ENCODE measurements around the gene STRN4.
"Not testable (repeated sequence)": the region's sequence is repeated elsewhere in the genome, so short reads cannot be mapped to it uniquely, and the experiment has no call there.

STRN4 gene

GRCh38 chr19:46784262-46785053 is 38.2 kb upstream of the STRN4 start:
- Histone ChIP-seq H3K4me1 (ENCODE audit: insufficient read depth, low read length) (peaks cover 29% of the 10 kb centered on the region), H3K27ac (ENCODE audit: low read depth, low read length) (no peak overlapping the region), H3K9me3 (ENCODE audit: low read length) (no peaks in the 10 kb centered on the region), H3K9ac (ENCODE audit: low read length) (no peak overlapping the region), H3K36me3 (ENCODE audit: insufficient read depth, low read length) (peaks cover 12% of the 10 kb centered on the region), H3K4me3 (ENCODE audit: low read depth in 1 of 2, low read length in 2 of 2) (peak overlapping the region in 1 of 2 donors; percentile 32), H3K27me3 (ENCODE audit: control insufficient read depth in 1 of 2, insufficient read depth in 2 of 2, low read length in 2 of 2) (no peaks in the 10 kb centered on the region)

GRCh38 chr19:46783670-46784069 is 37.4 kb upstream of the STRN4 start:
- Histone ChIP-seq H3K27me3 (ENCODE audit: control insufficient read depth in 1 of 2, insufficient read depth in 2 of 2, low read length in 2 of 2) (no peaks in the 10 kb centered on the region), H3K27ac (ENCODE audit: low read depth, low read length) (no peak overlapping the region), H3K36me3 (ENCODE audit: insufficient read depth, low read length) (peaks cover 12% of the 10 kb centered on the region), H3K4me3 (ENCODE audit: low read depth in 1 of 2, low read length in 2 of 2) (no peak overlapping the region), H3K9me3 (ENCODE audit: low read length) (no peaks in the 10 kb centered on the region), H3K9ac (ENCODE audit: low read length) (no peak overlapping the region), H3K4me1 (ENCODE audit: insufficient read depth, low read length) (peaks cover 29% of the 10 kb centered on the region)

GRCh38 chr19:46782355-46783019 is 36.2 kb upstream of the STRN4 start:
- Histone ChIP-seq H3K36me3 (ENCODE audit: insufficient read depth, low read length) (peaks cover 12% of the 10 kb centered on the region), H3K27me3 (ENCODE audit: control insufficient read depth in 1 of 2, insufficient read depth in 2 of 2, low read length in 2 of 2) (no peaks in the 10 kb centered on the region), H3K4me1 (ENCODE audit: insufficient read depth, low read length) (peaks cover 29% of the 10 kb centered on the region)

GRCh38 chr19:46777956-46778645 is 31.9 kb upstream of the STRN4 start:
- H3K27me3 ChIP-seq (ENCODE audit: control insufficient read depth in 1 of 2, insufficient read depth in 2 of 2, low read length in 2 of 2); H3K4me1 ChIP-seq (ENCODE audit: insufficient read depth, low read length); H3K27ac ChIP-seq (ENCODE audit: low read depth, low read length); H3K4me3 ChIP-seq (ENCODE audit: low read depth in 1 of 2, low read length in 2 of 2); H3K9ac ChIP-seq (ENCODE audit: low read length); H3K9me3 ChIP-seq (ENCODE audit: low read length): not testable (repeated sequence)
- peaks cover 33% of the 10 kb centered on the region for H3K36me3 ChIP-seq (ENCODE audit: insufficient read depth, low read length)

More at GRCh38 chr19:46782355-46783019, 36.2 kb upstream of the STRN4 start:
- no peak overlapping the region for H3K4me3 ChIP-seq (ENCODE audit: low read depth in 1 of 2, low read length in 2 of 2)
- H3K9ac ChIP-seq (ENCODE audit: low read length): no peak overlapping the region
- no peaks in the 10 kb centered on the region for H3K9me3 ChIP-seq (ENCODE audit: low read length)
- no peak overlapping the region for H3K27ac ChIP-seq (ENCODE audit: low read depth, low read length)

GRCh38 chr19:46776927-46777911 is 31.0 kb upstream of the STRN4 start:
- H3K9ac ChIP-seq (ENCODE audit: low read length): no peak overlapping the region
- H3K4me3 ChIP-seq (ENCODE audit: low read depth in 1 of 2, low read length in 2 of 2): no peak overlapping the region
- H3K4me1 ChIP-seq (ENCODE audit: insufficient read depth, low read length): no peaks in the 10 kb centered on the region
- peaks cover 26% of the 10 kb centered on the region for H3K36me3 ChIP-seq (ENCODE audit: insufficient read depth, low read length)
- H3K9me3 ChIP-seq (ENCODE audit: low read length): no peaks in the 10 kb centered on the region
- H3K27ac ChIP-seq (ENCODE audit: low read depth, low read length): no peak overlapping the region
- H3K27me3 ChIP-seq (ENCODE audit: control insufficient read depth in 1 of 2, insufficient read depth in 2 of 2, low read length in 2 of 2): no peaks in the 10 kb centered on the region

GRCh38 chr19:46775642-46776258 is 29.5 kb upstream of the STRN4 start:
- Histone ChIP-seq H3K27ac (ENCODE audit: low read depth, low read length) (no peak overlapping the region), H3K9ac (ENCODE audit: low read length) (no peak overlapping the region), H3K4me1 (ENCODE audit: insufficient read depth, low read length) (no peaks in the 10 kb centered on the region), H3K4me3 (ENCODE audit: low read depth in 1 of 2, low read length in 2 of 2) (no peak overlapping the region), H3K27me3 (ENCODE audit: control insufficient read depth in 1 of 2, insufficient read depth in 2 of 2, low read length in 2 of 2) (no peaks in the 10 kb centered on the region), H3K9me3 (ENCODE audit: low read length) (no peaks in the 10 kb centered on the region), H3K36me3 (ENCODE audit: insufficient read depth, low read length) (peaks cover 21% of the 10 kb centered on the region)

- Histone ChIP-seq H3K4me3 (ENCODE audit: low read depth in 1 of 2, low read length in 2 of 2) (no peak overlapping the region), H3K27ac (ENCODE audit: low read depth, low read length) (no peak overlapping the region), H3K27me3 (ENCODE audit: control insufficient read depth in 1 of 2, insufficient read depth in 2 of 2, low read length in 2 of 2) (no peaks in the 10 kb centered on the region), H3K9ac (ENCODE audit: low read length) (no peak overlapping the region), H3K9me3 (ENCODE audit: low read length) (no peaks in the 10 kb centered on the region), H3K4me1 (ENCODE audit: insufficient read depth, low read length) (peaks cover 3% of the 10 kb centered on the region), H3K36me3 (ENCODE audit: insufficient read depth, low read length) (peaks cover 21% of the 10 kb centered on the region)
Measured at GRCh38 chr19:46773018-46773399, 26.8 kb upstream of the STRN4 start.

- Histone ChIP-seq H3K27me3 (ENCODE audit: control insufficient read depth in 1 of 2, insufficient read depth in 2 of 2, low read length in 2 of 2) (no peaks in the 10 kb centered on the region), H3K4me3 (ENCODE audit: low read depth in 1 of 2, low read length in 2 of 2) (no peak overlapping the region)
Measured at GRCh38 chr19:46772170-46773017, 26.1 kb upstream of the STRN4 start.

GRCh38 chr19:46768746-46769145 is 22.5 kb upstream of the STRN4 start:
- not testable (repeated sequence) for H3K9ac ChIP-seq (ENCODE audit: low read length); H3K9me3 ChIP-seq (ENCODE audit: low read length); H3K4me3 ChIP-seq (ENCODE audit: low read depth in 1 of 2, low read length in 2 of 2); H3K36me3 ChIP-seq (ENCODE audit: insufficient read depth, low read length); H3K27me3 ChIP-seq (ENCODE audit: control insufficient read depth in 1 of 2, insufficient read depth in 2 of 2, low read length in 2 of 2); H3K4me1 ChIP-seq (ENCODE audit: insufficient read depth, low read length); H3K27ac ChIP-seq (ENCODE audit: low read depth, low read length)

More at GRCh38 chr19:46772170-46773017, 26.1 kb upstream of the STRN4 start:
- no peak overlapping the region for H3K27ac ChIP-seq (ENCODE audit: low read depth, low read length)
- H3K36me3 ChIP-seq (ENCODE audit: insufficient read depth, low read length): peaks cover 21% of the 10 kb centered on the region
- H3K9me3 ChIP-seq (ENCODE audit: low read length): no peaks in the 10 kb centered on the region
- H3K4me1 ChIP-seq (ENCODE audit: insufficient read depth, low read length): peaks cover 3% of the 10 kb centered on the region
- no peak overlapping the region for H3K9ac ChIP-seq (ENCODE audit: low read length)

All from muscle layer of colon (tissue), 2 donors.